GM12873 (cell line): ENCODE measurements around the gene FBXL2.

Experiments
- CTCF ChIP-seq: IDR thresholded peaks from 2 replicates; pipeline ENCODE4 v1.5.1; 2012; ENCODE audit warnings: low read depth, mild to moderate bottlenecking, moderate library complexity, low read length, control low read depth; ENCODE audit not compliant: insufficient read depth; ENCODE audit errors: missing control alignments

The FBXL2 gene

GRCh38 chr3:33395900-33396299 is 118.7 kb downstream of the FBXL2 start:
- no peak for TF ChIP-seq CTCF

GRCh38 chr3:33398410-33398809 is 121.2 kb downstream of the FBXL2 start:
- no peak for TF ChIP-seq CTCF

GRCh38 chr3:33401781-33402180 is 124.5 kb downstream of the FBXL2 start:
- TF ChIP-seq CTCF, result no peak

GRCh38 chr3:33402936-33403335 is 125.7 kb downstream of the FBXL2 start:
- no peak for TF ChIP-seq CTCF

- no peak for TF ChIP-seq CTCF
Measured at GRCh38 chr3:33403756-33404155, 126.5 kb downstream of the FBXL2 start.

- TF ChIP-seq CTCF, result no peak
Measured at GRCh38 chr3:33417066-33417673, 139.9 kb downstream of the FBXL2 start.

- no peak for TF ChIP-seq CTCF
Measured at GRCh38 chr3:33419948-33420347, 142.7 kb downstream of the FBXL2 start.

GRCh38 chr3:33420966-33421365 is 143.7 kb downstream of the FBXL2 start:
- peak; percentile 13 for TF ChIP-seq CTCF
